PC-9 (cell line): ENCODE results near the gene KRTAP5-5.

Source experiments
- EZH2 ChIP-seq: fragments of 200-600 bp; sonication (generic); IDR thresholded peaks from 2 replicates; pipeline ENCODE4 v1.8.0; 2017; ENCODE audit warnings: antibody characterized with exemption, low read depth
- TF ChIP-seq, protein P1 (sequence below): fragments of 200-600 bp; sonication (generic); conservative IDR thresholded peaks from 2 replicates; pipeline ENCODE4 v1.6.1; 2017; ENCODE audit warnings: mixed run types, antibody characterized with exemption, mild to moderate bottlenecking, moderate library complexity

DNA sequence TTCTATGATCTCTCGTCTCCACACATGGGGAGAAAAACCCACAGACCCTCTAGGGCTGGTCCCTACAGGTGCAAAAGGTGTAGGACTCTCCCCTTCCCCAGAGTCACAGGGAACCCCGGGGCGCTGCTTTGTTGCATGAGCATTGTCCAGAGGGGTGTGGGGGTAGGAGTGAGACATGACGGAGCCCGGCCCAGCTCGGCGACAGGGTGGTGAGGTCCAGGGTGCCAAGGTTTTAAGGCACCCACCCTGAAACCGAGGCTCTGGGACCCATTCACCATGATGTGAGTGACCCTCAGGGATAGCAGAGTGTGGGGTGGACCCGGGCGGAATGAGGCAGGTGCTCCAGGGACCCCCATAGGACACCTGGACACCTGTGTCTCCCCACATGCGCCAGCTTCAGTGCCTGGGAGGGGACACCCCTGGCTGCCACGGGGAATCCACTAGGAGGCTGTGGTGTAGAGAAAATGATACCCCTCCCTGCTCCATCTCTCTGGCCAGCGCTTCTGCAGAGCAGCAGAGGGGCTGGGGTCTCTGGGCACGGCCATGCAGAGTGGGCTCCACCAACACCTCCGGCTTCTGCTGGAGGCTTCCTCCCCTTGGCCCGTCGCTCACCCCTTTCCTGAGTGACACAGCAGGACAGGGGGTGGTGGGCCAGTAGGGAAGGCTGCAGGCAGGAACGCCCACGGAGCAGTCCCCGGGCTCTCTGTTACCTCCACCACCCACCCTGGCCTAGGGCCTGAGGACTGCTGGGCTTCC is 15.2 kb downstream of the KRTAP5-5 start:
- TF ChIP-seq, protein P1, sequence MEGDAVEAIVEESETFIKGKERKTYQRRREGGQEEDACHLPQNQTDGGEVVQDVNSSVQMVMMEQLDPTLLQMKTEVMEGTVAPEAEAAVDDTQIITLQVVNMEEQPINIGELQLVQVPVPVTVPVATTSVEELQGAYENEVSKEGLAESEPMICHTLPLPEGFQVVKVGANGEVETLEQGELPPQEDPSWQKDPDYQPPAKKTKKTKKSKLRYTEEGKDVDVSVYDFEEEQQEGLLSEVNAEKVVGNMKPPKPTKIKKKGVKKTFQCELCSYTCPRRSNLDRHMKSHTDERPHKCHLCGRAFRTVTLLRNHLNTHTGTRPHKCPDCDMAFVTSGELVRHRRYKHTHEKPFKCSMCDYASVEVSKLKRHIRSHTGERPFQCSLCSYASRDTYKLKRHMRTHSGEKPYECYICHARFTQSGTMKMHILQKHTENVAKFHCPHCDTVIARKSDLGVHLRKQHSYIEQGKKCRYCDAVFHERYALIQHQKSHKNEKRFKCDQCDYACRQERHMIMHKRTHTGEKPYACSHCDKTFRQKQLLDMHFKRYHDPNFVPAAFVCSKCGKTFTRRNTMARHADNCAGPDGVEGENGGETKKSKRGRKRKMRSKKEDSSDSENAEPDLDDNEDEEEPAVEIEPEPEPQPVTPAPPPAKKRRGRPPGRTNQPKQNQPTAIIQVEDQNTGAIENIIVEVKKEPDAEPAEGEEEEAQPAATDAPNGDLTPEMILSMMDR, result no peak
- TF ChIP-seq EZH2, result no peak
